Hepatocyte (in vitro differentiated cells): Measurements from ENCODE around the gene IKZF1.

ENCODE experiments used
- CTCF ChIP-seq: fragments of 200-600 bp; sonication (generic); IDR thresholded peaks from 2 replicates; pipeline ENCODE4 v1.5.1; 2016; ENCODE audit warnings: antibody characterized with exemption, mild to moderate bottlenecking; ENCODE audit not compliant: poor library complexity
- EZH2 ChIP-seq: fragments of 200-600 bp; sonication (generic); IDR thresholded peaks from 2 replicates; pipeline ENCODE4 v1.6.1; 2016; ENCODE audit warnings: antibody characterized with exemption, mild to moderate bottlenecking, borderline replicate concordance
- EZH2phosphoT487 ChIP-seq: fragments of 200-600 bp; sonication (generic); IDR thresholded peaks from one replicate; pipeline ENCODE4 v1.6.1; 2018; ENCODE audit warnings: antibody characterized with exemption, mild to moderate bottlenecking, low read depth, moderate library complexity; ENCODE audit not compliant: unreplicated experiment, severe bottlenecking

GRCh38 chr7:50362712-50363282, 58.3 kb downstream of the IKZF1 start:
- TF ChIP-seq CTCF (no peak), EZH2 (no peak), EZH2phosphoT487 (no peak)
